Measurements from ENCODE around the gene GNAQ. TPM values are rescaled to one million over a fixed set of nuclear protein-coding genes. Genes with fewer than 3 reads are reported as not detected.

The GNAQ gene
- total RNA-seq, 1 experiment from 2014 or later, result 28.7 TPM

- BruUV-seq (replicated peaks), result no TSS peak
- Histone ChIP-seq H3K9ac (ENCODE audit: low read length) (no peak overlapping the region), H3K4me1 (ENCODE audit: control insufficient read depth in 1 of 2, insufficient read depth in 2 of 2, low read length in 2 of 2) (peaks cover 2 to 14% of the 10 kb centered on the region in 2 experiments; a peak in 3 of 4 replicates), H2AFZ (ENCODE audit: low read depth, low read length, poor library complexity, severe bottlenecking) (no peak overlapping the region), H3K9me2 (ENCODE audit: insufficient read depth) (no peaks in the 10 kb centered on the region), H3K79me2 (ENCODE audit: insufficient read depth, low read length) (no peaks in the 10 kb centered on the region), H3K36me3 (ENCODE audit: control insufficient read depth in 1 of 2, insufficient read depth in 2 of 2, low read length in 2 of 2) (no peaks in the 10 kb centered on the region), H4K20me1 (ENCODE audit: insufficient read depth) (no peaks in the 10 kb centered on the region), H3K9me3 (ENCODE audit: control insufficient read depth in 1 of 2, insufficient read depth in 1 of 2, low read depth in 1 of 2, low read length in 2 of 2) (no peaks in the 10 kb centered on the region), H3K27ac (ENCODE audit: low read depth, low read length) (no peak overlapping the region), H3K27me3 (ENCODE audit: insufficient read depth, low read length) (no peaks in the 10 kb centered on the region), H3K4me2 (ENCODE audit: low read length) (no peak overlapping the region), H3K4me3 (replicated peaks in 1 of 2; ENCODE audit: low read depth in 1 of 2, low read length in 2 of 2) (no peak overlapping the region)
- RAD21 ChIA-PET (ENCODE audit: low non-redundant PET in 1 of 2, low total read pairs in 2 of 2, uncharacterized antibody in 2 of 2, unreplicated experiment in 2 of 2), result no interaction called here
- intact Hi-C loops (cut with micrococcal nuclease), result no loop called here
- CTCF ChIA-PET, result no interaction called here
- DNase-seq (ENCODE audit: low read depth, low spot score) (no peak), ATAC-seq (no peak)
- TF ChIP-seq EGR1 (IDR thresholded peaks at IDR 0.05; ENCODE audit: low read depth) (no peak), SIN3A (IDR thresholded peaks at IDR 0.05; ENCODE audit: low read depth) (no peak), CBX3 (IDR thresholded peaks at IDR 0.05; ENCODE audit: low read depth) (no peak), EZH2 (IDR thresholded peaks at IDR 0.05) (no peak), CEBPB (IDR thresholded peaks at IDR 0.05; ENCODE audit: low read depth) (no peak), TCF7L2 (IDR thresholded peaks at IDR 0.05; ENCODE audit: borderline replicate concordance, extremely low read depth, insufficient read depth, insufficient read length) (no peak), JUND (IDR thresholded peaks at IDR 0.05) (no peak), EZH2phosphoT487 (IDR thresholded peaks at IDR 0.05; ENCODE audit: borderline replicate concordance) (no peak), ZNF274 (IDR thresholded peaks at IDR 0.05; ENCODE audit: low read depth, low read length) (no peak)
- POLR2A ChIA-PET, result no interaction called here
Measured at GRCh38 chr9:77898864-77899263, 132.7 kb downstream of the GNAQ start.

GRCh38 chr9:77896938-77897667, 134.5 kb downstream of the GNAQ start:
- Histone ChIP-seq H3K9me3 (ENCODE audit: control insufficient read depth in 1 of 2, insufficient read depth in 1 of 2, low read depth in 1 of 2, low read length in 2 of 2) (no peaks in the 10 kb centered on the region), H3K9me2 (ENCODE audit: insufficient read depth) (no peaks in the 10 kb centered on the region), H4K20me1 (ENCODE audit: insufficient read depth) (no peaks in the 10 kb centered on the region), H3K27ac (ENCODE audit: low read depth, low read length) (no peak overlapping the region), H2AFZ (ENCODE audit: low read depth, low read length, poor library complexity, severe bottlenecking) (no peak overlapping the region), H3K9ac (ENCODE audit: low read length) (no peak overlapping the region), H3K4me1 (ENCODE audit: control insufficient read depth in 1 of 2, insufficient read depth in 2 of 2, low read length in 2 of 2) (peaks cover 2 to 9% of the 10 kb centered on the region in 2 experiments; a peak in 3 of 4 replicates), H3K27me3 (ENCODE audit: insufficient read depth, low read length) (no peaks in the 10 kb centered on the region), H3K4me3 (replicated peaks in 1 of 2; ENCODE audit: low read depth in 1 of 2, low read length in 2 of 2) (no peak overlapping the region), H3K4me2 (ENCODE audit: low read length) (no peak overlapping the region), H3K36me3 (ENCODE audit: control insufficient read depth in 1 of 2, insufficient read depth in 2 of 2, low read length in 2 of 2) (no peaks in the 10 kb centered on the region), H3K79me2 (ENCODE audit: insufficient read depth, low read length) (no peaks in the 10 kb centered on the region)
- intact Hi-C loops (cut with micrococcal nuclease), result no loop called here
- ChIA-PET POLR2A (no interaction called here), RAD21 (ENCODE audit: low non-redundant PET in 1 of 2, low total read pairs in 2 of 2, uncharacterized antibody in 2 of 2, unreplicated experiment in 2 of 2) (no interaction called here), CTCF (interaction anchor here (1.3 kb wide), 1 partner anchor 17 kb away, joined by 5 read pairs; no protein-coding TSS in a partner anchor)
- ATAC-seq, result no peak; the same call in 1 of the 2 replicates
- TF ChIP-seq CTCF (IDR thresholded peaks at IDR 0.05 in 2 of 3, conservative IDR thresholded peaks at IDR 0.05 in 1 of 3; ENCODE audit: borderline replicate concordance in 1 of 3, insufficient read depth in 1 of 3, low read depth in 2 of 3, low read length in 2 of 3) (peak in 2 of 3 experiments; percentile 32 to 42; a peak in 3 of 6 replicates), SRF (IDR thresholded peaks at IDR 0.05; ENCODE audit: low read depth) (no peak)
- no TSS peak for BruUV-seq (replicated peaks)
- no peak for DNase-seq (ENCODE audit: low read depth, low spot score)
